K562 (cell line): ENCODE data around the gene ROR2. TPM values are rescaled to one million over a fixed set of nuclear protein-coding genes. Genes with fewer than 3 reads are reported as not detected.

Experiments
- BRD4 ChIP-seq: fragments of 200-600 bp; sonication (generic); IDR thresholded peaks from 2 replicates; pipeline ENCODE4 v1.6.1; 2017; ENCODE audit warnings: inconsistent platforms
- CBX5 ChIP-seq: IDR thresholded peaks from 2 replicates; pipeline ENCODE4 v1.6.1; 2014; ENCODE audit warnings: low read depth, borderline replicate concordance
- EP400 ChIP-seq: fragments of 450-650 bp; IDR thresholded peaks from 2 replicates; pipeline ENCODE4 v1.6.1; 2017; ENCODE audit warnings: antibody characterized with exemption, mild to moderate bottlenecking, moderate library complexity
- HOMEZ ChIP-seq: fragments of 250-450 bp; sonication (Bioruptor Pico); IDR thresholded peaks from 2 replicates; pipeline ENCODE4 v1.4.0; 2020; ENCODE audit warnings: mild to moderate bottlenecking, moderate library complexity
- ILK ChIP-seq: fragments of 450-650 bp; IDR thresholded peaks from 2 replicates; pipeline ENCODE4 v1.6.1; 2016; ENCODE audit warnings: missing genetic modification characterization, low read depth, mild to moderate bottlenecking, missing compliant biosample characterization, moderate library complexity, borderline replicate concordance
- KLF1 ChIP-seq: fragments of 450-650 bp; IDR thresholded peaks from 2 replicates; pipeline ENCODE4 v1.6.1; 2016; ENCODE audit warnings: missing genetic modification characterization, missing compliant biosample characterization
- NFIX ChIP-seq: fragments of 250-450 bp; sonication (Bioruptor Pico); IDR thresholded peaks from 2 replicates; pipeline ENCODE4 v1.4.0; 2020; ENCODE audit warnings: low read depth, mild to moderate bottlenecking, moderate library complexity
- NR2F6 ChIP-seq: fragments of 450-650 bp; formaldehyde crosslinking; IDR thresholded peaks from 2 replicates; pipeline ENCODE4 v1.4.0; 2020; ENCODE audit warnings: mild to moderate bottlenecking
- RBM14 ChIP-seq: fragments of 200-400 bp; formaldehyde crosslinking; IDR thresholded peaks from 2 replicates; pipeline ENCODE4 v1.6.1; 2018; ENCODE audit warnings: low read depth, mild to moderate bottlenecking, low read length, moderate library complexity, borderline replicate concordance; ENCODE audit not compliant: insufficient read depth
- RBM15 ChIP-seq: fragments of 200-400 bp; formaldehyde crosslinking; IDR thresholded peaks from 2 replicates; pipeline ENCODE4 v1.6.1; 2018; ENCODE audit warnings: mild to moderate bottlenecking, low read length, moderate library complexity; ENCODE audit not compliant: insufficient read depth
- RFX5 ChIP-seq: IDR thresholded peaks from 2 replicates; pipeline ENCODE4 v1.6.1; 2011; ENCODE audit warnings: low read depth, mild to moderate bottlenecking, improper control_type of control experiment, low read length
- TEAD2 ChIP-seq: fragments of 450-650 bp; IDR thresholded peaks from 2 replicates; pipeline ENCODE4 v1.6.1; 2016; ENCODE audit warnings: missing genetic modification characterization, control low read depth, missing compliant biosample characterization
- TFE3 ChIP-seq: fragments of 450-650 bp; formaldehyde crosslinking; IDR thresholded peaks from 2 replicates; pipeline ENCODE4 v1.4.0; 2020; ENCODE audit warnings: mild to moderate bottlenecking, mixed read lengths
- ZBTB40 ChIP-seq, 2 experiments: fragments of 450-650 bp in 1 of 2; sonication (generic) in 1 of 2; formaldehyde crosslinking in 1 of 2; IDR thresholded peaks; 2 replicates each; pipeline versions ENCODE4 v1.7.1 to v1.9.0; 2016 to 2022; ENCODE audit warnings: inconsistent platforms in 1 of 2, mild to moderate bottlenecking in 1 of 2, missing genetic modification reagents in 1 of 2
- polyA plus RNA-seq, 8 experiments: library from polyadenylated mRNA; depleted of rRNA in 4 of 8; stranded (reverse) in 5 of 8; unstranded in 3 of 8; fragments of >200 nt; fragmentation: Nextera tagmentation in 2 of 8; fragmentation: Illumina TruSeq in 1 of 8; extraction: Ambion mirVana in 2 of 8; extraction: Trizol in 1 of 8; gene quantifications; 2 replicates each; pipeline versions ENCODE4 v1.2.1 to v1.2.3, GENCODE V29; 2011 to 2014; ENCODE audit warnings: inconsistent platforms in 1 of 8, missing spikeins in 1 of 8
- total RNA-seq, 7 experiments: library from RNA; depleted of rRNA in 6 of 7; stranded (reverse); fragments of >200 nt in 6 of 7; fragmentation: Illumina TruSeq in 2 of 7; extraction: Trizol in 2 of 7; gene quantifications; 2 replicates each; pipeline versions ENCODE4 v1.2.1 to v1.2.3, GENCODE V29; 2011 to 2021; ENCODE audit warnings: low replicate concordance in 1 of 7

Gene ROR2
- total and polyA plus RNA-seq, 9 of the 15 experiments (the other 6 are each of a cell fraction or from before 2014, with no cell fraction given) = 5.6 to 33.8 (median 15.3) TPM

GRCh38 chr9:91945277-91946085, 4.5 kb downstream of the ROR2 start (continued):
- TF ChIP-seq RBM14 = no peak
- TF ChIP-seq HOMEZ (CRISPR knock-in tag) = no peak
- no peak for TF ChIP-seq NFIX (CRISPR knock-in tag)
- TF ChIP-seq CBX5 = no peak
- no peak for TF ChIP-seq KLF1 (tag)
- TF ChIP-seq ZBTB40 (IDR thresholded peaks at IDR 0.05) = peak; percentile 52; the same call in 1 of the 2 replicates
- no peak for TF ChIP-seq ZBTB40 (CRISPR knock-in tag; IDR thresholded peaks at IDR 0.05)
- peak; percentile 63 for TF ChIP-seq EP400
- 0 out of 2 replicates have a peak, but pooled peaks have one; percentile 23 for TF ChIP-seq TEAD2 (tag)
- TF ChIP-seq RBM15 = no peak
- TF ChIP-seq TFE3 (CRISPR knock-in tag) = no peak
- 0 out of 2 replicates have a peak, but pooled peaks have one; percentile 63 for TF ChIP-seq BRD4
- no peak for TF ChIP-seq RFX5
- no peak for TF ChIP-seq ILK (tag)
- TF ChIP-seq NR2F6 (CRISPR knock-in tag) = no peak
